Measurements from ENCODE around the gene FAM184B. TPM values are rescaled to one million over a fixed set of nuclear protein-coding genes. Genes with fewer than 3 reads are reported as not detected.
"Not testable (repeated sequence)": the region's sequence is repeated elsewhere in the genome, so short reads cannot be mapped to it uniquely, and the experiment has no call there.

FAM184B gene
- total RNA-seq, 1 donor from 2014 or later: not detected

- Histone ChIP-seq H3K4me1 (no peaks in the 10 kb centered on the region), H3K27ac (no peak overlapping the region), H3K36me3 (no peaks in the 10 kb centered on the region), H3K27me3 (no peaks in the 10 kb centered on the region), H3K9me3 (no peaks in the 10 kb centered on the region), H3K4me3 (no peak overlapping the region)
- no peak for TF ChIP-seq CTCF (IDR thresholded peaks at IDR 0.05)
- no peak for TF ChIP-seq POLR2AphosphoS5 (IDR thresholded peaks at IDR 0.05; ENCODE audit: insufficient read depth in 1 of 2, low read depth in 1 of 2)
- no peak for TF ChIP-seq POLR2A (IDR thresholded peaks at IDR 0.05)
- intact Hi-C loops (cut with DNase I): no loop called here
- peak in 1 of 2 donors; percentile 31 for DNase-seq (ENCODE audit: extremely low spot score in 2 of 2)
These were observed 67.6 kb downstream of the FAM184B start for GRCh38 chr4:17713779-17714178.

GRCh38 chr4:17712166-17712565 is 69.3 kb downstream of the FAM184B start:
- Histone ChIP-seq H3K36me3 (no peaks in the 10 kb centered on the region), H3K9me3 (no peaks in the 10 kb centered on the region), H3K27me3 (no peaks in the 10 kb centered on the region), H3K4me3 (no peak overlapping the region), H3K27ac (no peak overlapping the region), H3K4me1 (no peaks in the 10 kb centered on the region)
- no peak for TF ChIP-seq POLR2A (IDR thresholded peaks at IDR 0.05)
- no peak for TF ChIP-seq CTCF (IDR thresholded peaks at IDR 0.05)
- no peak for TF ChIP-seq POLR2AphosphoS5 (IDR thresholded peaks at IDR 0.05; ENCODE audit: insufficient read depth in 1 of 2, low read depth in 1 of 2)
- intact Hi-C loops (cut with DNase I): no loop called here
- DNase-seq (ENCODE audit: extremely low spot score in 2 of 2): peak in 1 of 2 donors; percentile 43

- intact Hi-C loops (cut with DNase I); H3K4me3 ChIP-seq; H3K4me1 ChIP-seq; H3K27me3 ChIP-seq; H3K36me3 ChIP-seq; H3K9me3 ChIP-seq; H3K27ac ChIP-seq: not testable (repeated sequence)
- DNase-seq (ENCODE audit: extremely low spot score in 2 of 2): peak in 1 of 2 donors; percentile 6
These were observed 70.2 kb downstream of the FAM184B start for GRCh38 chr4:17711206-17711605.

GRCh38 chr4:17709763-17710068 is 71.7 kb downstream of the FAM184B start:
- DNase-seq (ENCODE audit: extremely low spot score in 2 of 2): no peak
- Histone ChIP-seq H3K27ac (no peak overlapping the region), H3K27me3 (no peaks in the 10 kb centered on the region), H3K4me3 (no peak overlapping the region), H3K4me1 (no peaks in the 10 kb centered on the region), H3K36me3 (no peaks in the 10 kb centered on the region), H3K9me3 (no peaks in the 10 kb centered on the region)
- intact Hi-C loops (cut with DNase I): loop anchor here (5.0 kb wide), 1 partner anchor 1368 kb away; no protein-coding TSS in a partner anchor
- TF ChIP-seq POLR2A (IDR thresholded peaks at IDR 0.05): no peak
- TF ChIP-seq POLR2AphosphoS5 (IDR thresholded peaks at IDR 0.05; ENCODE audit: insufficient read depth in 1 of 2, low read depth in 1 of 2): no peak
- no peak for TF ChIP-seq CTCF (IDR thresholded peaks at IDR 0.05)

- peak in 1 of 2 donors; percentile 85 for DNase-seq (ENCODE audit: extremely low spot score in 2 of 2)
- Histone ChIP-seq H3K27me3 (no peaks in the 10 kb centered on the region), H3K4me1 (no peaks in the 10 kb centered on the region), H3K27ac (no peak overlapping the region), H3K36me3 (no peaks in the 10 kb centered on the region), H3K9me3 (no peaks in the 10 kb centered on the region), H3K4me3 (no peak overlapping the region)
- intact Hi-C loops (cut with DNase I): loop anchor here (5.0 kb wide), 1 partner anchor 1368 kb away; no protein-coding TSS in a partner anchor
- TF ChIP-seq POLR2A (IDR thresholded peaks at IDR 0.05) (no peak), CTCF (IDR thresholded peaks at IDR 0.05) (no peak), POLR2AphosphoS5 (IDR thresholded peaks at IDR 0.05; ENCODE audit: insufficient read depth in 1 of 2, low read depth in 1 of 2) (no peak)
These were observed 72.2 kb downstream of the FAM184B start for GRCh38 chr4:17708992-17709762.

All from vagina (tissue), 2 donors.